Measurements from ENCODE around the gene MAFG. TPM values are rescaled to one million over a fixed set of nuclear protein-coding genes. Genes with fewer than 3 reads are reported as not detected.

MAFG gene
- total and polyA plus RNA-seq, 9 of the 15 experiments (the other 6 are each of a cell fraction or from before 2014, with no cell fraction given), result 1.1 to 58.1 (median 24.9) TPM

DNA sequence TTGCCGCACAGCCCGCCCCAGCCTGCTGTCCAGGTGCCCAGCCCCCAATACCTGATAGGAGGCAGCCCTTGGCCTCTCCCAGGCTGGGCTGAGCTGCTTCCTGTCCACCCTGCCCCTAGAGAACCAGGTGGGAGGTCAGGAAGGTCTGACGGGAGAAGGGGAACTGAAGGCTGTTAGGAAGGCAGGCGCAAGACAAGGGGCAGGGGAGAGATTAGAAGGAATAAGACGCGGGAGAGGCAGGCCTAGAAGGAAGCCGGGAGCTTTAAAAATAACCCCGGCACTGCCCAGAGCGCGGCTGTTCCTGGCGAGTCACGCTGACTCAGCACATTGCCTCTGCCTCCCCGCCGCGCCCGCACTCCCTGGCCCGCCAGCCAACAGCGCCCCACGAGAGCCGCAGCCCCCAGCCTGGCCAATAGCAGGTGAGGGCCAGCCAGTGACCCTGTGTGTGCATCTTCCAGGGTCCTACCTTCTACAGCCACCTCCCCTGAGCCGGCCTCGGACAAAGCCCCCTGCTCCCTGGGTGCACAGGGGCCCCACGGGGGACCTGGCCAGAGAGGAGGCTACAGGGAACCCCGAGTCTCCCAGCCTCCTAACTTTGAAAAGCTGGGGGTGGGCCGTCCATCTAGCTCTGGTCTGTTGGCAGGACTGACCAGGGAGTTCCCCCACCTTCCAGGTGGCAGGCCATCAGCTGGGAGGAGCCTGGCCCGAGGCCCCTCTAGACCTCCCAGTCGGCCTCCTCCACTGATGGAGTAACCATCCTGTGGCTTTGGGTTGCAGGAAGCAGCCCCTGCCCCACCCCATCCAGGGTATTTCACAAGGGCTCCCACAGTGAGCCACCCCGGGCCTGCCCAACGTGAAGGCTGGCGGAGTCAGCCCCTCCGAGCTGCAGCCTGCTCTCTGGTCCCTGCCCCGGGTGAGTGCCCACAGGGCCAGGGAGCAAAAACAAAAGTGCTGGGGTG is 4.0 kb downstream of the MAFG start (continued):
- TF ChIP-seq, protein P1, sequence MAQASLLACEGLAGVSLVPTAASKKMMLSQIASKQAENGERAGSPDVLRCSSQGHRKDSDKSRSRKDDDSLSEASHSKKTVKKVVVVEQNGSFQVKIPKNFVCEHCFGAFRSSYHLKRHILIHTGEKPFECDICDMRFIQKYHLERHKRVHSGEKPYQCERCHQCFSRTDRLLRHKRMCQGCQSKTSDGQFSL (CRISPR knock-in tag; IDR thresholded peaks at IDR 0.05), result no peak
- TF ChIP-seq, protein P1 (tag; IDR thresholded peaks at IDR 0.05), result 0 out of 4 replicates have a peak, but pooled peaks of 1 of the 2 experiments have one; percentile 18
- TF ChIP-seq, protein P2, sequence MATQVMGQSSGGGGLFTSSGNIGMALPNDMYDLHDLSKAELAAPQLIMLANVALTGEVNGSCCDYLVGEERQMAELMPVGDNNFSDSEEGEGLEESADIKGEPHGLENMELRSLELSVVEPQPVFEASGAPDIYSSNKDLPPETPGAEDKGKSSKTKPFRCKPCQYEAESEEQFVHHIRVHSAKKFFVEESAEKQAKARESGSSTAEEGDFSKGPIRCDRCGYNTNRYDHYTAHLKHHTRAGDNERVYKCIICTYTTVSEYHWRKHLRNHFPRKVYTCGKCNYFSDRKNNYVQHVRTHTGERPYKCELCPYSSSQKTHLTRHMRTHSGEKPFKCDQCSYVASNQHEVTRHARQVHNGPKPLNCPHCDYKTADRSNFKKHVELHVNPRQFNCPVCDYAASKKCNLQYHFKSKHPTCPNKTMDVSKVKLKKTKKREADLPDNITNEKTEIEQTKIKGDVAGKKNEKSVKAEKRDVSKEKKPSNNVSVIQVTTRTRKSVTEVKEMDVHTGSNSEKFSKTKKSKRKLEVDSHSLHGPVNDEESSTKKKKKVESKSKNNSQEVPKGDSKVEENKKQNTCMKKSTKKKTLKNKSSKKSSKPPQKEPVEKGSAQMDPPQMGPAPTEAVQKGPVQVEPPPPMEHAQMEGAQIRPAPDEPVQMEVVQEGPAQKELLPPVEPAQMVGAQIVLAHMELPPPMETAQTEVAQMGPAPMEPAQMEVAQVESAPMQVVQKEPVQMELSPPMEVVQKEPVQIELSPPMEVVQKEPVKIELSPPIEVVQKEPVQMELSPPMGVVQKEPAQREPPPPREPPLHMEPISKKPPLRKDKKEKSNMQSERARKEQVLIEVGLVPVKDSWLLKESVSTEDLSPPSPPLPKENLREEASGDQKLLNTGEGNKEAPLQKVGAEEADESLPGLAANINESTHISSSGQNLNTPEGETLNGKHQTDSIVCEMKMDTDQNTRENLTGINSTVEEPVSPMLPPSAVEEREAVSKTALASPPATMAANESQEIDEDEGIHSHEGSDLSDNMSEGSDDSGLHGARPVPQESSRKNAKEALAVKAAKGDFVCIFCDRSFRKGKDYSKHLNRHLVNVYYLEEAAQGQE (IDR thresholded peaks at IDR 0.05; ENCODE audit: borderline replicate concordance), result peak; percentile 32; the same call in 1 of the 2 replicates
- TF ChIP-seq, protein P2 (CRISPR knock-in tag; IDR thresholded peaks at IDR 0.05; ENCODE audit: low read depth), result no peak
- no peak for TF ChIP-seq NR2F6 (CRISPR knock-in tag; IDR thresholded peaks at IDR 0.05)
